ENCODE data around the gene PRPSAP1.
"Not testable (repeated sequence)": the region's sequence is repeated elsewhere in the genome, so short reads cannot be mapped to it uniquely, and the experiment has no call there.

Gene PRPSAP1

GRCh38 chr17:76350463-76350862 lies 3.3 kb downstream of the PRPSAP1 start:
- in situ Hi-C loops (cut with MboI; ENCODE audit: low pct_unique_long_range_greater_than_20kb, low sequenced_read_pairs, unreplicated experiment), result no loop called here
- no peak for DNase-seq (ENCODE audit: low spot score)
- no peak for TF ChIP-seq CTCF (IDR thresholded peaks at IDR 0.05; ENCODE audit: extremely low read depth, insufficient read depth, missing control alignments)

- DNase-seq (ENCODE audit: low spot score); in situ Hi-C loops (cut with MboI; ENCODE audit: low pct_unique_long_range_greater_than_20kb, low sequenced_read_pairs, unreplicated experiment): not testable (repeated sequence)
Measured at GRCh38 chr17:76346936-76347335, 6.8 kb downstream of the PRPSAP1 start.

GRCh38 chr17:76345377-76345974 lies 8.2 kb downstream of the PRPSAP1 start:
- TF ChIP-seq CTCF (IDR thresholded peaks at IDR 0.05; ENCODE audit: extremely low read depth, insufficient read depth, missing control alignments), result no peak
- in situ Hi-C loops (cut with MboI; ENCODE audit: low pct_unique_long_range_greater_than_20kb, low sequenced_read_pairs, unreplicated experiment), result no loop called here
- no peak for DNase-seq (ENCODE audit: low spot score)

- in situ Hi-C loops (cut with MboI; ENCODE audit: low pct_unique_long_range_greater_than_20kb, low sequenced_read_pairs, unreplicated experiment), result no loop called here
- DNase-seq (ENCODE audit: low spot score), result no peak
- no peak for TF ChIP-seq CTCF (IDR thresholded peaks at IDR 0.05; ENCODE audit: extremely low read depth, insufficient read depth, missing control alignments)
Measured at GRCh38 chr17:76343106-76343505, 10.6 kb downstream of the PRPSAP1 start.

GRCh38 chr17:76341301-76341700 lies 12.4 kb downstream of the PRPSAP1 start:
- no peak for DNase-seq (ENCODE audit: low spot score)
- in situ Hi-C loops (cut with MboI; ENCODE audit: low pct_unique_long_range_greater_than_20kb, low sequenced_read_pairs, unreplicated experiment), result no loop called here
- no peak for TF ChIP-seq CTCF (IDR thresholded peaks at IDR 0.05; ENCODE audit: extremely low read depth, insufficient read depth, missing control alignments)

- in situ Hi-C loops (cut with MboI; ENCODE audit: low pct_unique_long_range_greater_than_20kb, low sequenced_read_pairs, unreplicated experiment), result no loop called here
Measured at GRCh38 chr17:76337413-76337777, 16.3 kb downstream of the PRPSAP1 start.

More at GRCh38 chr17:76337413-76337777, 16.3 kb downstream of the PRPSAP1 start:
- TF ChIP-seq CTCF (IDR thresholded peaks at IDR 0.05; ENCODE audit: extremely low read depth, insufficient read depth, missing control alignments), result no peak
- no peak for DNase-seq (ENCODE audit: low spot score)

Measured in GM13977 (cell line).